Small intestine (tissue), 7 donors: ENCODE results near the gene BPTF. TPM values are rescaled to one million over a fixed set of nuclear protein-coding genes. Genes with fewer than 3 reads are reported as not detected.
"Not testable (repeated sequence)": the region's sequence is repeated elsewhere in the genome, so short reads cannot be mapped to it uniquely, and the experiment has no call there.

Source experiments
- DNase-seq, 2 donors: peaks; one replicate each; pipeline versions ENCODE4 v3.0.0 to v3.0.0-alpha.2; 2013
- FAIRE-seq: peaks from 2 replicates; lab custom pipeline; 2012; peaks lifted over from hg19 to GRCh38; lab: Jason Lieb, UNC
- H3K27ac ChIP-seq, 3 donors: one replicate each; pipeline ENCODE4 v1.5.1; 2013; ENCODE audit warnings: low read length in 2 of 3, mild to moderate bottlenecking in 2 of 3, control low read depth in 1 of 3, inconsistent platforms in 1 of 3, low read depth in 1 of 3, moderate library complexity in 1 of 3
- H3K27me3 ChIP-seq, 3 donors: one replicate each; pipeline ENCODE4 v1.6.1; 2013; ENCODE audit warnings: low read length in 3 of 3, inconsistent platforms in 1 of 3; ENCODE audit not compliant: control insufficient read depth in 3 of 3, insufficient read depth in 3 of 3
- H3K36me3 ChIP-seq, 3 donors: one replicate each; pipeline ENCODE4 v1.6.1; 2013; ENCODE audit warnings: low read length in 3 of 3, inconsistent platforms in 1 of 3, low read depth in 1 of 3, mild to moderate bottlenecking in 1 of 3, moderate library complexity in 1 of 3; ENCODE audit not compliant: control insufficient read depth in 3 of 3, insufficient read depth in 2 of 3
- H3K4me1 ChIP-seq, 3 donors: one replicate each; pipeline ENCODE4 v1.6.1; 2013; ENCODE audit warnings: low read length in 2 of 3, inconsistent platforms in 1 of 3, low read depth in 1 of 3, mild to moderate bottlenecking in 1 of 3, moderate library complexity in 1 of 3; ENCODE audit not compliant: control insufficient read depth in 3 of 3, insufficient read depth in 2 of 3
- H3K4me3 ChIP-seq, 3 donors: one replicate each; pipeline ENCODE4 v1.5.1; 2013; ENCODE audit warnings: low read length in 3 of 3, control low read depth in 1 of 3, inconsistent platforms in 1 of 3, low read depth in 1 of 3, mild to moderate bottlenecking in 1 of 3, moderate library complexity in 1 of 3
- H3K9me3 ChIP-seq, 2 donors: one replicate each; pipeline ENCODE4 v1.6.1; 2013; ENCODE audit warnings: low read depth in 1 of 2, low read length in 1 of 2; ENCODE audit not compliant: control insufficient read depth in 2 of 2, insufficient read depth in 1 of 2
- WGBS, 3 donors: extraction: QIAGEN DNeasy Blood & Tissue Kit; methylation state at CpG; one replicate each; pipeline ENCODE4 v1.1.7; 2013; 5-methylcytosine and 5-hydroxymethylcytosine counted together
- polyA plus RNA-seq, 4 donors: library from polyadenylated mRNA; stranded (reverse) in 3 of 4; unstranded in 1 of 4; fragments of 200-250 nt in 3 of 4; fragments of 120-200 nt in 1 of 4; gene quantifications; one replicate each; pipeline versions ENCODE4 v1.2.1 to v1.2.3, GENCODE V29; 2013
- donor health status: healthy with polysubstance abuse.
- donor health status: control.
- donor health status: control.
- donor health status: Bipolar disorder and iron deficiency.
- donor health status: healthy.

The BPTF gene
- polyA plus RNA-seq, 4 donors, result 11.6 to 59.3 (median 17.5) TPM

GRCh38 chr17:67855504-67856324, 30.4 kb downstream of the BPTF start:
- Histone ChIP-seq H3K4me3 (no peak overlapping the region), H3K9me3 (no peaks in the 10 kb centered on the region), H3K4me1 (peaks cover 0 to 12% (median 0%) of the 10 kb centered on the region in 3 donors), H3K27me3 (no peaks in the 10 kb centered on the region), H3K27ac (peak overlapping the region in 1 of 3 donors; percentile 49), H3K36me3 (peaks cover 0 to 15% (median 2%) of the 10 kb centered on the region in 3 donors)
- DNase-seq (no peak), FAIRE-seq (no peak)
- WGBS, 3 donors, result 63 to 68% (median 66%) methylated on average over 11 of the region's 11 CpGs

GRCh38 chr17:67856402-67856801, 31.1 kb downstream of the BPTF start:
- H3K27me3 ChIP-seq, H3K4me3 ChIP-seq, H3K9me3 ChIP-seq, H3K27ac ChIP-seq, DNase-seq, FAIRE-seq: not testable (repeated sequence)
- H3K36me3 ChIP-seq, result peaks cover 0 to 15% (median 2%) of the 10 kb centered on the region in 3 donors
- WGBS, 3 donors, result 47 to 57% (median 51%) methylated on average over 1 of the region's 1 CpG
- H3K4me1 ChIP-seq, result peaks cover 0 to 12% (median 0%) of the 10 kb centered on the region in 3 donors

GRCh38 chr17:67862614-67863217, 37.4 kb downstream of the BPTF start:
- Histone ChIP-seq H3K4me1 (no peaks in the 10 kb centered on the region), H3K4me3 (no peak overlapping the region), H3K27me3 (no peaks in the 10 kb centered on the region), H3K9me3 (no peaks in the 10 kb centered on the region), H3K27ac (no peak overlapping the region), H3K36me3 (peaks cover 0 to 10% (median 0%) of the 10 kb centered on the region in 3 donors)
- DNase-seq (no peak), FAIRE-seq (no peak)
- 91 to 96% (median 96%) methylated on average over 1 of the region's 1 CpG for WGBS, 3 donors

GRCh38 chr17:67863624-67864247, 38.4 kb downstream of the BPTF start:
- 52 to 75% (median 58%) methylated on average over 1 of the region's 1 CpG for WGBS, 3 donors
- H3K4me1 ChIP-seq, result no peaks in the 10 kb centered on the region

GRCh38 chr17:67865438-67865837, 40.1 kb downstream of the BPTF start:
- Histone ChIP-seq H3K4me3 (no peak overlapping the region), H3K27me3 (no peaks in the 10 kb centered on the region), H3K9me3 (no peaks in the 10 kb centered on the region), H3K27ac (no peak overlapping the region), H3K4me1 (no peaks in the 10 kb centered on the region), H3K36me3 (peaks cover 0 to 12% (median 2%) of the 10 kb centered on the region in 3 donors)
- WGBS, 3 donors, result 22 to 40% (median 30%) methylated on average over 1 of the region's 1 CpG
- no peak for DNase-seq
- no peak for FAIRE-seq

More at GRCh38 chr17:67863624-67864247, 38.4 kb downstream of the BPTF start:
- H3K4me3 ChIP-seq, result no peak overlapping the region
- no peaks in the 10 kb centered on the region for H3K27me3 ChIP-seq
- H3K9me3 ChIP-seq, result no peaks in the 10 kb centered on the region
- DNase-seq, result no peak
- no peak for FAIRE-seq
- H3K27ac ChIP-seq, result no peak overlapping the region
- H3K36me3 ChIP-seq, result peaks cover 0 to 12% (median 0%) of the 10 kb centered on the region in 3 donors

GRCh38 chr17:67867591-67867990, 42.3 kb downstream of the BPTF start:
- DNase-seq (peak in 1 of 2 donors; percentile 35), FAIRE-seq (no peak)
- Histone ChIP-seq H3K4me1 (no peaks in the 10 kb centered on the region), H3K27ac (no peak overlapping the region), H3K36me3 (peaks cover 0 to 13% (median 2%) of the 10 kb centered on the region in 3 donors), H3K9me3 (no peaks in the 10 kb centered on the region), H3K4me3 (no peak overlapping the region), H3K27me3 (no peaks in the 10 kb centered on the region)
- WGBS, 3 donors, result 74 to 76% (median 75%) methylated on average over 4 of the region's 4 CpGs

- H3K27ac ChIP-seq, result no peak overlapping the region
- no peak overlapping the region for H3K4me3 ChIP-seq
- no peaks in the 10 kb centered on the region for H3K27me3 ChIP-seq
- H3K36me3 ChIP-seq, result peaks cover 0 to 14% (median 2%) of the 10 kb centered on the region in 3 donors
- no peaks in the 10 kb centered on the region for H3K4me1 ChIP-seq
- FAIRE-seq (no peak), DNase-seq (no peak)
- no peaks in the 10 kb centered on the region for H3K9me3 ChIP-seq
Observed at GRCh38 chr17:67868176-67868575, 42.9 kb downstream of the BPTF start.

- DNase-seq (no peak), FAIRE-seq (no peak)
- Histone ChIP-seq H3K27me3 (no peaks in the 10 kb centered on the region), H3K36me3 (peaks cover 4 to 25% (median 7%) of the 10 kb centered on the region in 3 donors), H3K9me3 (no peaks in the 10 kb centered on the region), H3K27ac (no peak overlapping the region), H3K4me3 (no peak overlapping the region), H3K4me1 (no peaks in the 10 kb centered on the region)
- 87 to 97% (median 91%) methylated on average over 5 of the region's 5 CpGs for WGBS, 3 donors
Observed at GRCh38 chr17:67879662-67880061, 54.4 kb downstream of the BPTF start.
